Activated naive CD8-positive, alpha-beta T cell treated with anti-CD3 and anti-CD28 coated beads for 36 hours (primary cell): ENCODE results near the gene FHL1. TPM values are rescaled to one million over a fixed set of nuclear protein-coding genes. Genes with fewer than 3 reads are reported as not detected.

ENCODE experiments used
- DNase-seq: peaks from one replicate; pipeline ENCODE4 v3.0.0; 2021
- H3K27ac Mint-ChIP-seq: one replicate; pipeline ENCODE4 v1.8.0; 2022; ENCODE audit warnings: mild to moderate bottlenecking, moderate library complexity, mixed read lengths
- H3K27me3 Mint-ChIP-seq: one replicate; pipeline ENCODE4 v1.8.0; 2022; ENCODE audit warnings: mild to moderate bottlenecking, mixed read lengths
- H3K36me3 Mint-ChIP-seq: one replicate; pipeline ENCODE4 v1.8.0; 2021; ENCODE audit warnings: mild to moderate bottlenecking, mixed read lengths
- H3K4me1 Mint-ChIP-seq: one replicate; pipeline ENCODE4 v1.8.0; 2021; ENCODE audit warnings: mixed read lengths
- H3K4me3 Mint-ChIP-seq: one replicate; pipeline ENCODE4 v1.8.0; 2022; ENCODE audit warnings: mild to moderate bottlenecking, moderate library complexity, mixed read lengths
- H3K9me3 Mint-ChIP-seq: one replicate; pipeline ENCODE4 v1.8.0; 2022; ENCODE audit warnings: mixed read lengths
- total RNA-seq, 2 experiments: library from RNA; stranded (reverse); gene quantifications; one replicate each; pipeline ENCODE4 v1.2.3, GENCODE V29; 2021

FHL1 gene
- total RNA-seq, 2 experiments from 2014 or later = 12.0 to 15.5 TPM

DNA sequence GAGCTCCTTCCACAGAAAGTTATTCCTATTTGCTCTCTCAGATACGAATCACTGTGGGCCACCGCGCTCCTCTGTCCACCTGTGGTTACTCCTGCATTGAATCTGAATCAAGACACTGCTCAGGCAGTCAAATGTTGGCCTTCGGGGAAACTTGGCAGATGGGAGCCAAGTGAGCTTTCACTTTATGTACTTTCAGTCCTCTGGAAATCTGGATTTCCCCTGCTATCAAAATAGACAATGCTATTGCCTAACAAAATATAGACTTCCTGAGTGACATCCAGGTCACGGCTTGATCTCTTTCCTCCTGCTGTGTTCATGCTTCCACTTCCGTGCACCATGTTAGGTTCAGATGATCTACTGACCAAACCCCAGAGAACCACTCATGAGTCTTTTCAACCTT lies 43.8 kb downstream of the FHL1 start:
- Mint-ChIP-seq H3K4me1 (peaks cover 23% of the 10 kb centered on the region), H3K9me3 (no peaks in the 10 kb centered on the region), H3K27me3 (no peaks in the 10 kb centered on the region), H3K4me3 (no peak overlapping the region), H3K27ac (no peak overlapping the region), H3K36me3 (peaks cover 10% of the 10 kb centered on the region)
- no peak for DNase-seq

DNA sequence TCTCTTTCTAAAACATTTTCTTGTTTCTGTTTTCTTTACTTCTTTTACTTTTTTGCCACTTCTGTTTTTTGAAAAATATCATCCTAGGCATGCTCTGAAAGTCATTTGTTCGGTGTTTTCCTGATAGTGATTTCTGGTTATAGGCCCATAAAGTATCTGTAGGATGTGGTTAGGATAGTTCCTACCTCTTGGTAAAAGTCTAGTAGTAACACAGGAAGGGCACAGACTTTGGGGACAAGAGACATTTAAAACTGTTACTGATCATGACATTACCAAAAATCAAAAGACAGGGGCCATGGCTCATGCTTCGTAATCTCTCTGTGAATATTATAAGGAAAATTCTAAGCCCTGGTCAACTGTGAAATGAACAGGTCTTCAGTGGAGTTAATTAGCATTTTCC lies 44.8 kb downstream of the FHL1 start:
- Mint-ChIP-seq H3K27ac (peak overlapping the region; percentile 42), H3K4me3 (no peak overlapping the region), H3K36me3 (peaks cover 10% of the 10 kb centered on the region)

DNA sequence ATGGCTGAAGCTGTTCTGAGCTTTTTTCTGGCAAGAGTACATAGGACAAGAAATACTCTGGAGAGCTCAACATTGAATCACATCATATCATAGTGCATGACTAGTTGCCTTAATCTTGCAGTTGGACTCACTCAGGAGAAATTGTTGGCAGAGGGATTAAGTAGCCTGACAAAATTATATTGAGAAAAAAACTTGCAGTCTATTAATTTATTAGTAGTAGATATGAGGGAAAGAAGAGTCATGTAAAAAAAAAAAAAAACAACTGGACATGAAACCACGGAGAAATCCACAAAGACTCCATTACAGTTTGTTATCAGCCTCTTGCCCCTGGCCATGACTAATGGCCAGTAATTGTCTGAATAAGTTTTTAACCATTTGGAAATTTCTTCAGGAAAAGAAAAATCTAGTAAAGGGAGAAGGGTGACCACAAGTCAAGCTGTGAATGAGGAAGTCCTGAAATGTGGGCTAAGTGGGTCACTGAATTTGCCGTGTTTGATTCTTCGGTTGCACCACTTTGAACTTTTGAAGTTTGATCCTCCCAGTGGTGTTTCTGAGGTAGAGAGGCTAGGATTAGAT lies 45.6 kb downstream of the FHL1 start:
- Mint-ChIP-seq H3K9me3 (no peaks in the 10 kb centered on the region), H3K36me3 (peaks cover 10% of the 10 kb centered on the region), H3K4me3 (peak overlapping the region; percentile 27), H3K27me3 (no peaks in the 10 kb centered on the region), H3K4me1 (peaks cover 23% of the 10 kb centered on the region), H3K27ac (peak overlapping the region; percentile 42)
- DNase-seq = no peak

More for the DNA sequence above, 44.8 kb downstream of the FHL1 start:
- H3K4me1 Mint-ChIP-seq = peaks cover 23% of the 10 kb centered on the region
- H3K27me3 Mint-ChIP-seq = no peaks in the 10 kb centered on the region
- DNase-seq = no peak
- H3K9me3 Mint-ChIP-seq = no peaks in the 10 kb centered on the region

DNA sequence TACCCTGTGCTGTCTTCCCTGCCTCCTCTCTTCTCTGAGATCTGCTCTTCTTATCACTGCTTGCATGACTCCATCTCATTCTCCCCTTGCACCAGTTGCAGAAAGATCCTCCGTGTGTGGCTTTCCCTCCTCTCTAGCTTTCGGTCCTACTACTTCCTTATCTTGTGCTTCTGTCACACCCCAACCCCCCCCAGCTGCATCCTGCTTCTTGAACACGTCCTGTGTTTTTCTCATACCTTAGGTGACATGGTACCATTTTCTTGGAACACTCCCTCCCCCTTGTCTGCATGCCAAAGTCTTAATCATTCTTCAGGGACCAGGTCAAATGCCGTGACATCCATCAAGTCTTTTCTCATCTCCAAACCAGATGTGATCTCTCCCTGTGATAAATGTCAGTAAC lies 46.4 kb downstream of the FHL1 start:
- H3K9me3 Mint-ChIP-seq = no peaks in the 10 kb centered on the region
- no peaks in the 10 kb centered on the region for H3K27me3 Mint-ChIP-seq
- peaks cover 10% of the 10 kb centered on the region for H3K36me3 Mint-ChIP-seq
- no peak overlapping the region for H3K27ac Mint-ChIP-seq
- no peak for DNase-seq
- H3K4me1 Mint-ChIP-seq = peaks cover 23% of the 10 kb centered on the region
- peak overlapping the region; percentile 27 for H3K4me3 Mint-ChIP-seq

DNA sequence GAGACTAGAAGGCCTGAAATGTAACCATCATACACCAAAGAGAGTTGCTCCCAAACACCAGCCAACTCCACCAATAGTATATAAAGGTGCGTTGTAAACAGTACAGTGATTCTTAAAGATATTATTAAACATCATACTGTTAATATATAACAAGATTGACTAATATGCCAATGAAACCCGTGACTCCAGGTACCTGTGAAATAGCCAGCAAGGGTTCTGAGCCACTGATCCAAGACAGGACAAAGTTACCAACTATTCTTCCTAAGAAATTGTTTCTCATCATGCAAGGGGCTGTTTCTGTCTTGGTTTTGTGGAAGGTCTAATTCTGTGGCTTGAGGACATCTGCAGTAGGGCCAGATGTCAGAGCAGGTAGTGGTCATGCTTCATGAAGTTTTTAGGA lies 47.2 kb downstream of the FHL1 start:
- peaks cover 23% of the 10 kb centered on the region for H3K4me1 Mint-ChIP-seq
- H3K36me3 Mint-ChIP-seq = peaks cover 10% of the 10 kb centered on the region
- no peak overlapping the region for H3K4me3 Mint-ChIP-seq
- no peaks in the 10 kb centered on the region for H3K9me3 Mint-ChIP-seq
- no peak for DNase-seq
- no peaks in the 10 kb centered on the region for H3K27me3 Mint-ChIP-seq
- no peak overlapping the region for H3K27ac Mint-ChIP-seq

DNA sequence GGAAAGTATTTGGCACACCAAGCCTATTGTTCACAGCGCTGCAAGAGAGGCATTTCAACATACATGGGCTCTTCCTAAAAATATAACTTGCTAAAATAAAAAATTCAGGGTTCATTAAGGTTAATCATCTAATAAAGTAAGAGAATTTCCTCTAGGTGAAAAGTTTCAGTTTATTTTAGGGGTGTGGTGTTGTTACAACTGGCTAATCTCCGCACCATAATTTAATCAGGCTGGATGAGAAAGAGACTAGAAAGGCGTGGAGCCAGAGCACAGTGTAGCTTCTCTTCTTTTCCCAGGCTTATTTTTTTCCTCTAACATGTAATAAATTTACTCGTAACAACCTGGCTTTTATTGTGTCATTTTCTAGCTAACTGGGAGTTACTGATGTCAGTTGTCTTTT lies 47.9 kb downstream of the FHL1 start:
- H3K36me3 Mint-ChIP-seq = peaks cover 10% of the 10 kb centered on the region
- no peaks in the 10 kb centered on the region for H3K27me3 Mint-ChIP-seq
- H3K9me3 Mint-ChIP-seq = no peaks in the 10 kb centered on the region
- DNase-seq = no peak
- H3K4me3 Mint-ChIP-seq = no peak overlapping the region
- H3K27ac Mint-ChIP-seq = no peak overlapping the region
- H3K4me1 Mint-ChIP-seq = peaks cover 23% of the 10 kb centered on the region

DNA sequence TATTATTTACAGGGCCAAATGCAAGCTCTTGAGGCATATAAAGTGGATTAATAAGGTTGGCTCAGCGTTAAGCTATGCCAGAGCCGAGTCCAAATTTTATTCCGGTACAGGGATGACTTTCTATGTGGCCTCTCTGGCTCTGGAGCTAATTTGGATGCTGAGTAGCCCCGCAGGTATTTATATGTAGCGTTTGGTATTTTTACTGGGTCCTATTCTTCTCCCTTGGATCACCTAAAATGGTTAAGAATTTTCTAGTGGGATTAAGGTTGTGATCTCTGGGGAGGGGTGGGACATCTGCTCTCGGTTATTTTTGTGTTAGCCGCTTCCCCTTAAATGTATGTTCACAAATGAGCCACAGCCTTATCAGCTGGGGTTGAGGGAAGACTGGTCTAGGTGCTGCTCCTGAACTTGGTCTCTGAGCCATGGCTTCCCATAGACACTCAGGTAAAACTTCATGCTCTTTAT lies 49.4 kb downstream of the FHL1 start:
- H3K36me3 Mint-ChIP-seq = peaks cover 8% of the 10 kb centered on the region
- no peaks in the 10 kb centered on the region for H3K9me3 Mint-ChIP-seq
- no peak for DNase-seq
- H3K27me3 Mint-ChIP-seq = no peaks in the 10 kb centered on the region
- no peak overlapping the region for H3K4me3 Mint-ChIP-seq
- H3K4me1 Mint-ChIP-seq = peaks cover 23% of the 10 kb centered on the region
- H3K27ac Mint-ChIP-seq = no peak overlapping the region

DNA sequence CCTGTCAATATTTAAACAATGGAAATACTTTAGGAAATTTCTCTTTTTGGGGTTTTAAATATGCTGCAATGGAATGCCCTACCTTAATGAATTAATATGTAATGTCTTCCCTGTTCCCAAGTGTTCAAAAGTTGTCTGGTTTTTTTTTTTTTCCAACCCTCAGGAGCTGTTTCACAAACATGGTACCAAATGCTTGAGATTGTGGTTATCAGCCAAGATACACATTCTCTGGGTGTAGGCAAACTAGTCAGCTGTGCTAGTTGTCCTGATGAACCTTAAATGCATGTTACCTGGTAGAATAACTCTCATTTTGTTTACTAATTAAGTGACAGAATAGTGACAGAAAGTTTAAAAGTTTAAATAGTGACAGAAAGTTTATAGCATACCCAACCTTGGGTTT lies 50.7 kb downstream of the FHL1 start:
- Mint-ChIP-seq H3K4me1 (peaks cover 17% of the 10 kb centered on the region), H3K27ac (no peak overlapping the region), H3K36me3 (peaks cover 8% of the 10 kb centered on the region), H3K4me3 (no peak overlapping the region), H3K27me3 (no peaks in the 10 kb centered on the region), H3K9me3 (no peaks in the 10 kb centered on the region)
- no peak for DNase-seq

DNA sequence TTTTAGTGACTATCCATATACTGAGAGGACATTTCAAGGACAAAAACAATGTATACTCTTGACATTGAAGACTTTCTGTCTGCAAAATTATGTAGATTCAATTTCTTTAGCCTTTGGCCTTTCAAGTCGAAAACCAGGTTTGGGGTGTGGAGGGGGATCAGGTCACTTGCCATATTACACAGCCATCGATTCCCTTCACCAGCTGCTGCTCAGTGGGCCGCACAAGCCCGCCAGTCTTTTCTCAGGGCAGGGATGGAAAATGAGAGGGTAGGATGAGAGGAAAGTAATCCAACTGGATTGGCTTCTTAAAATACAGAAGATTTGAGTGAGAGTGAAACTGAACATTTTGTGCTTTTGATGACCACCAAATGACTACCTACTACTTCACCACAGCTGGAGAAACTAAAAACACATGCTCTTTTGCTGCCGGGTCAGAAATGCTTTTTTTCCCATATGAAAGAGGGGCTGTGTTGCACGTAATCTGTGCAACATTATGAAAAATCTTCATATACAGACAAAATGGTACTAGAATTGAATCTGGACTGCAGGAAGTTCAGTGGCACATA lies 51.4 kb downstream of the FHL1 start:
- H3K27ac Mint-ChIP-seq = no peak overlapping the region
- peaks cover 15% of the 10 kb centered on the region for H3K4me1 Mint-ChIP-seq
- H3K27me3 Mint-ChIP-seq = no peaks in the 10 kb centered on the region
- H3K9me3 Mint-ChIP-seq = no peaks in the 10 kb centered on the region
- no peak overlapping the region for H3K4me3 Mint-ChIP-seq
- peaks cover 4% of the 10 kb centered on the region for H3K36me3 Mint-ChIP-seq
- no peak for DNase-seq

DNA sequence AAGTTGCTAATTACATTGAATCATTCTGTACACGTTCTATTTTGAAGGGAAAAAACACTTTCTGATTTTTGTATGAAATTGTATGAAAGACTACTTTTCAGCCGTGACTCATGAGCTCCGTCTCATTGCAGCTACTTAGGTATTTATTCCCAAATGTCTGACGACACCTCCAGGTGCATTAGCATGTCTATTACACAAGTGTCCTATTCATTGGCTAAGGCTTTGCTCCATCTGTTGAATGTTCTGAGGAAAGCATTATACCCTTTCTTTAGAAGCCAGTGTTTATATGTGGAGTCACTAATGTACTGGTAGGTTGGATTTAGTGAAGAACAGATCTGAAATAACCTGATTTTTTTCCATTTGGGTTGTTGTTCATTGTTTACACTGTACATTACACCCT lies 52.0 kb downstream of the FHL1 start:
- Mint-ChIP-seq H3K36me3 (no peaks in the 10 kb centered on the region), H3K27ac (no peak overlapping the region), H3K27me3 (no peaks in the 10 kb centered on the region), H3K4me3 (no peak overlapping the region), H3K9me3 (no peaks in the 10 kb centered on the region), H3K4me1 (peaks cover 12% of the 10 kb centered on the region)
- no peak for DNase-seq

DNA sequence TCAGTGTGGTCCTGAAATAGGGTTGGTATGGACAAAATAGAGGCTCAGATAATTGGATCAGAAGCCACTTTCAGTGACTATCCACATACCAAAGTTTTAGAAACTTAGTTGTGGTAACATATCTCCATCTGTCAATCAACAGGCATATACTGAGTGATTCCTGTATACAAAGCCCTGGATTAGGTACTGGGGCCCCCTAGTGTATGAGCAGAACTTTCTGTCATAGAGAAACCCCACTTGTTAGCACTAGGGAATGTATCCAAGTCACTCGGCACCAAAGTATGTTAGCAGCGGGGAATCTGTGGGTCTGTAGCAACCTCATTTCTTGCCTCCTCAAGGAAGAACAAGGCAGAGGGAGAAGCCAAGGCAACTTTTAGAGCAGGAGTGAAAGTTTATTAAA lies 53.1 kb downstream of the FHL1 start:
- no peak overlapping the region for H3K27ac Mint-ChIP-seq

DNA sequence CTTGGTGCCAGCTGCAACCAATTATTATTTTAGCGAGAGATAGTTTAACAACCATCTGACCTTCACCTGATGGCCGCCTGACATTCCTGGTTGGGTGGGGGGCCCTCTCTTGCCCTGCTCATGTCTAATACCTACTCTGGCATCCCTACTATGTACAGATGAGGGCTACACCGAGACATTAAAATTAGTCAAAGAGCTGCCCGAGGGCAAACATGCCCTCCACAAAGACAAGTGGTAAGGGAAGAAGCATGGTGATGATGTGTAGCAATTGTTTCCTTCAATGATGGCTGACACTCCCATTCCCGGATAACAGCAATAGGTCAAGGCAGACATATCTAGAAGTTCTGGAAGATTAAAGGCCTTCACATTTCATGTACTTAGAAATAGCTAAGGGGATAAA lies 54.3 kb downstream of the FHL1 start:
- Mint-ChIP-seq H3K4me3 (no peak overlapping the region), H3K36me3 (no peaks in the 10 kb centered on the region), H3K27ac (no peak overlapping the region), H3K27me3 (no peaks in the 10 kb centered on the region), H3K9me3 (no peaks in the 10 kb centered on the region), H3K4me1 (peaks cover 17% of the 10 kb centered on the region)
- DNase-seq = no peak

More for the DNA sequence above, 53.1 kb downstream of the FHL1 start:
- H3K4me1 Mint-ChIP-seq = peaks cover 17% of the 10 kb centered on the region
- H3K9me3 Mint-ChIP-seq = no peaks in the 10 kb centered on the region
- H3K4me3 Mint-ChIP-seq = no peak overlapping the region
- no peaks in the 10 kb centered on the region for H3K36me3 Mint-ChIP-seq
- DNase-seq = no peak
- no peaks in the 10 kb centered on the region for H3K27me3 Mint-ChIP-seq

DNA sequence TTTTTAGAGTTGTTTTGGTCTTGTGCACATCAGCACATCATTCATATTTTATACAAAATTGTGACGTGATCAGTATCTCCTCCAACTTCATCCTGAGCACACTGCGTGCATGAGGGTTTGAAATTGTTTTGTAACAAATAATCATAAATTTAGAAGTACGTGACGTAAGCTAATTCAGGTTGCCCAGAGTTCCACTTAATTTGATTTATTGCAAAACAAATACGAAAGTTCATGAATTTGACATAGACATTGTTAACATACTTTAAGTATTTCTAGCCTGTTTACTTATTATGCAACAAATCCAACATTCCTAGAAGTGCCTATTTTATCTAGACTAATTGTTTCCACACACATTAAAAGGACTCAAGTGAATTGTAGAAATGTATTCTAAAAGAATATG lies 55.6 kb downstream of the FHL1 start:
- Mint-ChIP-seq H3K4me1 (peaks cover 17% of the 10 kb centered on the region), H3K9me3 (no peaks in the 10 kb centered on the region), H3K27me3 (no peaks in the 10 kb centered on the region), H3K27ac (no peak overlapping the region), H3K4me3 (no peak overlapping the region), H3K36me3 (no peaks in the 10 kb centered on the region)
- no peak for DNase-seq

DNA sequence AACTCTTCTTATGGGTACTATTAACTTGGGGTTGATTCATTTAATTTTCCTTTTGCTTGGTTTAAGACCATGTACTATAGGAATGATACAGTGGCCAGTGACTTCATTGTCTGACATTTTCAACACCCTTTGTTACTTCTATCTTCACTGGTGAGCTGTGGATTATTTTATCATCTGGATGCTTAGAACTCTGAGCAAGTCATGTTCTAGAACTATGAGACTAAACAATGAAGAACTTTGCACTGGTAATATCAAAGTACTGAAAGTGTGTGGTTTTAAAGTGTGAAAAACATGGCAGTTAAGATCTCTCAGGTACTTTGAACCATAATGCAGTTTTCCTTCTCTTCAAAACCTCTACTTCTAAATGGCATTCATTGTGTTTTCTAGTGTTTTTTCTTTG lies 56.1 kb downstream of the FHL1 start:
- H3K27me3 Mint-ChIP-seq = no peaks in the 10 kb centered on the region
- H3K36me3 Mint-ChIP-seq = no peaks in the 10 kb centered on the region
- DNase-seq = no peak
- no peak overlapping the region for H3K27ac Mint-ChIP-seq
- H3K4me1 Mint-ChIP-seq = peaks cover 17% of the 10 kb centered on the region
- no peaks in the 10 kb centered on the region for H3K9me3 Mint-ChIP-seq
- H3K4me3 Mint-ChIP-seq = no peak overlapping the region

DNA sequence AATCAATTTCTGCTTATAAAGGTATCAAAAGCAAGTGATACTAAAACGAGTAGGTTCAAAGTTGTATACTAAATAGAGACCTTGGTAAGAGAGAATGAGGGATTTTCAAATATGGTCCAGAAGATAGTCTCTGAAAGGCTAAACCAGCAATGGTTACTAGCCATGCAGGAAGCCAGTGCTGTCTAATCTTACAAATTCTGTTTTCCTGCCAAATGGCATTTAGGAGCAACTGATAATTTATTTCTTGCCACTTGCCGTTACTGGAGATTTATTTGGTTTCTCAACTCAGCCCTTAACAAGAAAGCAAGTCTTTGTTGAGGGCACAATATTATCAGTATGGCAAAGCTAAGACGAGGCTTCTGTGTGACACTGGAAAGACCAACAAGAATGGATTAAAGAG lies 56.6 kb downstream of the FHL1 start:
- H3K36me3 Mint-ChIP-seq = no peaks in the 10 kb centered on the region
- no peak overlapping the region for H3K27ac Mint-ChIP-seq
- peaks cover 17% of the 10 kb centered on the region for H3K4me1 Mint-ChIP-seq
- no peak overlapping the region for H3K4me3 Mint-ChIP-seq
- no peak for DNase-seq
- no peaks in the 10 kb centered on the region for H3K9me3 Mint-ChIP-seq
- H3K27me3 Mint-ChIP-seq = no peaks in the 10 kb centered on the region

DNA sequence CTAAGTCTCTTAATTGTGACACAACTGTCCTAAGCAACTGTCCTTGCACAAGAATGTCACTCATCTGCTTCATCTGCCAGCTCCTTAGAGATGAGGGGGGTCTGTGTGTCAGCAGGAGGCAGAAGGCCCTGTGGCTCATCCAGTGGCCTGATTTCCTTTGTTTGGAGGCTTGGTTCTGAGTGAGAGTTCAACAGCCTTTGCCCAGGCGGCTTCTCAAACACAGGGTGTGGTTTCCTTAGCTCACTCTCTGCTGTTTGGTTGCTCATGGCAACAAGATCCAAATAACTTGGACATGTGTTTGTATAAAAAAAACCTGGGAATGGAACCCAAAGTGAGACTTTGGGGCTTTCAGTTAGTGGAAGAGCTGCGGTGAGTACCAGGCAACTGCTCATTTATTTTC lies 57.2 kb downstream of the FHL1 start:
- Mint-ChIP-seq H3K36me3 (peaks cover 2% of the 10 kb centered on the region), H3K27ac (no peak overlapping the region), H3K9me3 (no peaks in the 10 kb centered on the region), H3K27me3 (no peaks in the 10 kb centered on the region), H3K4me1 (peaks cover 17% of the 10 kb centered on the region), H3K4me3 (no peak overlapping the region)
- DNase-seq = no peak
